ENCODE results near the gene SMAP1. TPM values are rescaled to one million over a fixed set of nuclear protein-coding genes. Genes with fewer than 3 reads are reported as not detected.

The SMAP1 gene
- polyA plus RNA-seq, 3 donors: 12.6 to 22.1 (median 20.3) TPM

DNA sequence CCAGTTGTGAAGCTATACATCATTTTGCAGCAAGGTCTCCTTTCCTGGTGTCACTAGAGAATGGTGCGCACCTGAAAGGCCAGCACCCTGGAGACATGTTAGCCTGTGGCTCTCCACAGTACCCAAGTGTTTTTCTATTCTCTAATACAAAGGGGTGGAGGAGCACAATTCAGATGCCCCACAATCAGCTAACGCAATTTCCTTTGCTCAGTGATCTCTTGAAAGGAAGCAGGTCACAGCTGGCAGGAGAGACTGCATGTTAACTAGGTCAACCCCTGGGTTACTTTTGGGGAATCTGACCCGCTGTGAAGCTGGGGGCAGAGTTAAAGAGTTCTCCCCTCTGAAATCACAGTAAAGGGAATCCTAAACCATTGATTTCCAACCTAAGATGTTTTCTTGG is 196.7 kb downstream of the SMAP1 start:
- H3K4me2 ChIP-seq (replicated peaks; ENCODE audit: extremely low read depth, low read length, poor library complexity, severe bottlenecking): no peak overlapping the region
- H3K9me3 Mint-ChIP-seq: peaks cover 0 to 4% (median 0%) of the 10 kb centered on the region in 7 donors
- no peaks in the 10 kb centered on the region for H4K20me1 ChIP-seq (ENCODE audit: insufficient read depth, low read length)

DNA sequence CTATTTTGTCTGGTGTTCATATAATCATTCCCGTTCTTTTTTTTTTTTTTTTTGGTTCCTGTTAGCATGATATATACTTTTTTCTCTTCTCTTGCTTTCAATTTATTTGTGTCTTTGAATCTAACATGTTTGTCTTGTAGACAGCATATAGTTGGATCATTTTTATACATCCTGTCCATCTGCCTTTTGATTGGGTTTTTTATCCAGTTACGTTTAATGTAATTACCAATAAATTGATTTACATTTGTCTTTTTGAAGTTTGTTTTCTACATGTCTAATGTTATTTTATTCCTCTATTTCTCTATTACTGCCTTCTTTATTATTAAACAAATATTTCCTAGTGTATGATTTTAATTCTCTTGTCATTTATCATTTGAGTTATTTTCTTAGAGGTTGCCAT is 204.8 kb downstream of the SMAP1 start:
- Histone ChIP-seq H3K79me2 (ENCODE audit: insufficient read depth, low read length) (no peaks in the 10 kb centered on the region), H3K36me3 (replicated peaks in 1 of 2; ENCODE audit: control insufficient read depth in 1 of 2, insufficient read depth in 2 of 2, low read length in 2 of 2) (no peaks in the 10 kb centered on the region), H3K4me2 (replicated peaks; ENCODE audit: extremely low read depth, low read length, poor library complexity, severe bottlenecking) (no peak overlapping the region), H3K27ac (ENCODE audit: low read depth in 1 of 2, low read length in 2 of 2) (no peak overlapping the region), H3K9ac (ENCODE audit: insufficient read depth, low read length, poor library complexity, severe bottlenecking) (no peak overlapping the region), H3K4me1 (ENCODE audit: control insufficient read depth in 1 of 2, insufficient read depth in 2 of 2, low read length in 2 of 2) (no peaks in the 10 kb centered on the region), H4K20me1 (ENCODE audit: insufficient read depth, low read length) (no peaks in the 10 kb centered on the region), H3K27me3 (ENCODE audit: control insufficient read depth in 2 of 2, insufficient read depth in 2 of 2, low read length in 2 of 2) (no peaks in the 10 kb centered on the region), H2AFZ (ENCODE audit: insufficient read depth, low read depth, low read length, poor library complexity, severe bottlenecking) (no peak overlapping the region), H3K4me3 (replicated peaks in 1 of 3; ENCODE audit: low read depth in 2 of 3, low read length in 3 of 3) (no peak overlapping the region), H3K9me3 (replicated peaks in 1 of 2; ENCODE audit: control insufficient read depth in 1 of 2, insufficient read depth in 1 of 2, low read length in 2 of 2) (peaks cover 0 to 10% of the 10 kb centered on the region in 2 donors)
- Mint-ChIP-seq H3K4me1 (no peaks in the 10 kb centered on the region), H3K27ac (no peak overlapping the region), H3K36me3 (no peaks in the 10 kb centered on the region), H3K9me3 (peaks cover 5 to 22% (median 15%) of the 10 kb centered on the region in 7 donors), H3K4me3 (no peak overlapping the region), H3K27me3 (ENCODE audit: low read depth in 3 of 3) (peaks cover under 1 to 6% (median 3%) of the 10 kb centered on the region in 3 donors)
- WGBS (ENCODE audit: insufficient coverage): no CpG with 5 or more reads among the region's 2 CpGs
- TF ChIP-seq, protein P1, sequence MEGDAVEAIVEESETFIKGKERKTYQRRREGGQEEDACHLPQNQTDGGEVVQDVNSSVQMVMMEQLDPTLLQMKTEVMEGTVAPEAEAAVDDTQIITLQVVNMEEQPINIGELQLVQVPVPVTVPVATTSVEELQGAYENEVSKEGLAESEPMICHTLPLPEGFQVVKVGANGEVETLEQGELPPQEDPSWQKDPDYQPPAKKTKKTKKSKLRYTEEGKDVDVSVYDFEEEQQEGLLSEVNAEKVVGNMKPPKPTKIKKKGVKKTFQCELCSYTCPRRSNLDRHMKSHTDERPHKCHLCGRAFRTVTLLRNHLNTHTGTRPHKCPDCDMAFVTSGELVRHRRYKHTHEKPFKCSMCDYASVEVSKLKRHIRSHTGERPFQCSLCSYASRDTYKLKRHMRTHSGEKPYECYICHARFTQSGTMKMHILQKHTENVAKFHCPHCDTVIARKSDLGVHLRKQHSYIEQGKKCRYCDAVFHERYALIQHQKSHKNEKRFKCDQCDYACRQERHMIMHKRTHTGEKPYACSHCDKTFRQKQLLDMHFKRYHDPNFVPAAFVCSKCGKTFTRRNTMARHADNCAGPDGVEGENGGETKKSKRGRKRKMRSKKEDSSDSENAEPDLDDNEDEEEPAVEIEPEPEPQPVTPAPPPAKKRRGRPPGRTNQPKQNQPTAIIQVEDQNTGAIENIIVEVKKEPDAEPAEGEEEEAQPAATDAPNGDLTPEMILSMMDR (IDR thresholded peaks at IDR 0.05): no peak
- no peak for DNase-seq
- intact Hi-C loops (cut with micrococcal nuclease): no loop called here

More for the DNA sequence above, 196.7 kb downstream of the SMAP1 start:
- Histone ChIP-seq H3K4me1 (ENCODE audit: control insufficient read depth in 1 of 2, insufficient read depth in 2 of 2, low read length in 2 of 2) (no peaks in the 10 kb centered on the region), H3K79me2 (ENCODE audit: insufficient read depth, low read length) (no peaks in the 10 kb centered on the region), H3K36me3 (replicated peaks in 1 of 2; ENCODE audit: control insufficient read depth in 1 of 2, insufficient read depth in 2 of 2, low read length in 2 of 2) (peaks cover 14 to 22% of the 10 kb centered on the region in 2 donors), H3K9ac (ENCODE audit: insufficient read depth, low read length, poor library complexity, severe bottlenecking) (no peak overlapping the region), H3K9me3 (replicated peaks in 1 of 2; ENCODE audit: control insufficient read depth in 1 of 2, insufficient read depth in 1 of 2, low read length in 2 of 2) (no peaks in the 10 kb centered on the region), H2AFZ (ENCODE audit: insufficient read depth, low read depth, low read length, poor library complexity, severe bottlenecking) (no peak overlapping the region), H3K4me3 (replicated peaks in 1 of 3; ENCODE audit: low read depth in 2 of 3, low read length in 3 of 3) (no peak overlapping the region), H3K27ac (ENCODE audit: low read depth in 1 of 2, low read length in 2 of 2) (no peak overlapping the region), H3K27me3 (ENCODE audit: control insufficient read depth in 2 of 2, insufficient read depth in 2 of 2, low read length in 2 of 2) (no peaks in the 10 kb centered on the region)
- peaks cover 0 to 2% (median 0%) of the 10 kb centered on the region in 3 donors for H3K27me3 Mint-ChIP-seq (ENCODE audit: low read depth in 3 of 3)
- intact Hi-C loops (cut with micrococcal nuclease): no loop called here
- no peak overlapping the region for H3K4me3 Mint-ChIP-seq
- H3K36me3 Mint-ChIP-seq: peaks cover 24 to 25% of the 10 kb centered on the region in 2 donors
- H3K27ac Mint-ChIP-seq: no peak overlapping the region
- WGBS (ENCODE audit: insufficient coverage): 100% methylated on average over 1 of the region's 3 CpGs
- no peak for DNase-seq
- no peaks in the 10 kb centered on the region for H3K4me1 Mint-ChIP-seq
- TF ChIP-seq, protein P1 (IDR thresholded peaks at IDR 0.05): no peak
